Kidney glomerular epithelial cell (primary cell): ENCODE data around the gene ETV6.
A peak's percentile ranks its signal among the peaks of the same experiment; 100 is the strongest.

ENCODE experiments used
- DNase-seq: peaks from one replicate; lab custom pipeline; 2025; lab: John Stamatoyannopoulos, UW

Gene ETV6

DNA sequence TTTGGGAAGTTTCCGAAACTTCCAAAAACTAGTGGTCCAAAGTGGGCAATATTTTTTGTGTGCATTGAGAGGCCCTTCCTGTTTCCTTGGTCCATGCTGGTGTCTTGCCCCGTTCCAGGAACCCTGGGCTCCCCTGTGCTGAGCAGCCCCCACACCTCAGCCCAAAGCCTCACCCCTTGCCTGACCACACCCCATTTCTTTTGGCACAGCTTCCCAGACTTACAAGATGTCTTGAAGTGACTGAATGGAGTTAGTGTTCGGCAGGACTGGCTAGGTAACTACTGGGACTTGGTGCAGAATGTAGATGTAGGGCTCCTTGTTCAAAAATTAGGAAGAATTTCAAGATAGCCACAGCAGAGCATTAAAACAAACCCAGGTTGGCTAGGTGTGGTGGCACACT is 68.6 kb downstream of the ETV6 start:
- no peak for DNase-seq

DNA sequence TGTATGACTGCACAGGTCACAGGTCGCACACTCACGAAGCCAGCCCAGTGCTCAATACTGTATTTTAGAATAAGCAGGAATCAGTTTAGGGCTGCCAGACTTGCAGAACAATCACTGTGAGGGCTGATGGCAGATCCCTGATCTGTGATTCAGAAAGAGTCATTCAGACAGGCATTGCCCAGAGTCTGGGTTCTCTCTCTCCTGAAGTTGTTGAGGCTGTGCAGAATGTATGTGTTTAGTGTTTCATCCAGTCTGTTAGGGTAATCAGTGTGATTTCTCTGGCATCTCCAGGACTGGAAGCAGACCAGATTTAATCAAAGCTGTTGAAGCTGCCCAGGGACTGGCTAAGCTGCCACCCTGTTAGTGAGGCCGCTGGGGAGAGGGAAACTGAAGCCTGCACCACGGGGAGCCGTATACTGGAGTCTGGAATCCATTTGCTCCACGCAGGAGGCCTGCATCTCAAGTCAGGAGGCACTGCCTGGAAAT is 69.3 kb downstream of the ETV6 start:
- peak; percentile 83 for DNase-seq

- peak; percentile 73 for DNase-seq
Measured at GRCh38 chr12:11719678-11720099, 70.2 kb downstream of the ETV6 start.

DNA sequence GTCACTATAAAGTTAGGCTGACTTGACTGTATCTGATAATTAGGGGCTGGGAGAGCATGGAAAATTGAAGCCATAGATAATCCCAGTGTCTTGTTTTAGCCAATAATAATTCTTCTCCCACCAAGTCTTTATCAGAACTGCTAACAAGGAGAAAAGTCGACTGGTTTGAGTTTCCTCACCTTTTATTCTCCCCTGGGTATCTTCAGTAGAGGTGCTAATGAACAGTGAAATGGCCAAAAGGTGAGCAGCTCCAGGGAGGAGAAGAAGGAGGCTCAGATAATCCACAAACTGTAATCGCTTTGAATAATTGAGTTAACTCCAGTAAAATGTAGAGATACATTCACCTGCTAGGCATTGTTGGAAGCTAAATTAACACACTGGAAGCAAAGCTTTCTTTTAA is 72.6 kb downstream of the ETV6 start:
- DNase-seq = no peak

GRCh38 chr12:11722578-11723138 is 73.2 kb downstream of the ETV6 start:
- no peak for DNase-seq

DNA sequence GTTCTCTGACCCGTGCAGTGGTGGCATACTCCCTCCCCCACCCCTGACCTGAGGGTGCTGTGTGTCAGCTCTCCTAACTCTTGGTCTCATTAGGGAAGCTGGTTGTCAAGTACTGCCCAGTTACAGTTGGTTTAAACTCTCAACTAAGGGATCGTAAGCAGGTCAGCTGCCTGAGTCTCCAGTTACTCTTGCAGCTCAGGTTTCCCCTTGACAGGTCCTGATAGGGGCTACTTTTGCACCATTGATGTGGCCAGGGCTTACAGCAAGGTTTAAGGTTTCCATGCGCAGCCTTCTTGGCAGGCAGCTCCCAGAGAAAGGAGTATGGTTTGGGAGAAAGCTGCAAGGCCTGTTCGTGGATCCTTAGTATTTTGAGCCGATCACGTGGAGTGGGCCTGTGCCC is 74.5 kb downstream of the ETV6 start:
- no peak for DNase-seq

DNA sequence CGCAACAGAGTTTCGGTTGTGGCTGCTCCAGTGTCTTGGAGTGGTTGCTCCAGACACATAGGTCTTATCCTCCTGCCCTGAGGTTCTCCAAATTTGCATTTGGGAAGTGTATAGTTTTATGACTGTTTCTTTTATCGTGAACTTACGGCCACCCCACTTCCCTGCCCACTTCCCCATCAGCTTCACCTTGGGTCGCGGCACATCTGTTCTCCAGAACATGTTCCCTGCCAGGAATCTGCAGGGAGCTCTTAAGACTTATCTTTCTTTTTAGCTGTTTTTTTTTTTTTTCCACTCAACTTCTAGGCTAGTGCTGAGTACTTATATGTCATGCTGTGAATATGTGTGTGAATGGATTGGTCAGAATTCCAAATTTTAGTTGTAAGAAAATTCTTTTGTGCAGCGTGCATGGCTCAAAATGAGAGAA is 75.4 kb downstream of the ETV6 start:
- no peak for DNase-seq

DNA sequence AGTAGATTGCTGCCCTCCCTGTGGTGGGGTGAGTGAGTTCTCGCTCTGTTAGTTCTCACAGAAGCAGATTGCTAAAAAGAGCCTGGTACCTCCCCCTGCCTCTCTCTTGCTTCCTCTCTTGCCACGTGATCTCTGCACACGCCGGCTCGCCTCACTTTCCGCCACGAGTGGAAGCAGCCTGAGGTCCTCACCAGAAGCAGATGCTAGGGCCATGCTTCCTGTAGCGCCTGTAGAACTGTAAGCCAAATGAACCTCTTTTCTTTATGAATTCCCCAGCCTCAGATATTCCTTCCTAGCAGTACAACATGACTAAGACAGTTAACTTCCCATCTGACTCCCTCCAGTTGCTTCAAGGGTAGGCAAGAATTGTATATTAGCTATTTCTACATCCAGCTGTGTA is 76.2 kb downstream of the ETV6 start:
- no peak for DNase-seq

DNA sequence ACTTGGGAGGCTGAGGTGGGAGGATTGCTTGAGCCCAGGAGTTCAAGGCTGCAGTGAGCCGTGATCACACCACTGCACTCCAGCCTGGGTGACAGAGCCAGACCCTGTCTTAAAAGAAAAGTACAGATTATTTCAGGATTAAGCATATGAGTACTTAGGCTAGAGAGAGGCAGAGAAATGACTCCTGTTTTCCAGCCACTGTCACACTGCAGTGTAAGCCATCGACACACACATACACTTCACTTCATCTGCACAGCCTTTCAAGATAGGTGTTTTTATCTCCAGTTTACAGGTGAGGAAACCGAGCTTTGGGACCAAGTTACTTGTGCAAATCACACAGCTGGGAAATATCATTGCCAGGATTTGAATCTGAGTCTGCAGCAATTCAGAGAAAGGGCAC is 77.2 kb downstream of the ETV6 start:
- DNase-seq = no peak

GRCh38 chr12:11727133-11727664 is 77.7 kb downstream of the ETV6 start:
- DNase-seq = no peak

DNA sequence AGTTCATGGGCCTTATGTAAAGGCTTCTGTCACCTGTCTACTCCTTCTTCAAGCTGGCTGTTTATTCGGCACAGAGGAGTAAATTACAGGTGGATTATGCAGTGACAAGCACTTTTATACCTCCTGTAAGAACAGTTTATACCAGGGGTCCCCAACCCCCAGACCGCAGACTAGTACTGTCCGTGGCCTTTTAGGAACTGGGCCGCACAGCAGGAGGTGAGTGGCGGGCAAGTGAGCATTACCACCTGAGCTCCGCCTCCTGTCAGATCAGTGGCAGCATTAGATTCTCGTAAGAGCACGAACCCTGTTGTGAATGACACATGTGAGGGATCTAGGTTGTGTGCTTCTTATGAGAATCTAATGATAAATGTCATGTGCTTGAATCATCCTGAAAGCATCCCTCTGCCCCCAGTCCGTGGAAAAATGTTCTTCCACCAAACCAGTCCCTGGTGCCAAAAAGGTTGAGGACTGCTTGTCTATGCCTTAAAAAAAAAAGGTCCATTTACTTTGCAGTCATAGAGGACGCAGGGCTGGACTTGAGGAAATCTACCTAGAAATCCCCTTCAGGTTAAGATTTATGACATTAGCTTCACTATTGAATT is 78.8 kb downstream of the ETV6 start:
- DNase-seq = no peak

GRCh38 chr12:11729008-11729407 is 79.5 kb downstream of the ETV6 start:
- DNase-seq = no peak

GRCh38 chr12:11729439-11730150 is 80.1 kb downstream of the ETV6 start:
- DNase-seq = no peak

DNA sequence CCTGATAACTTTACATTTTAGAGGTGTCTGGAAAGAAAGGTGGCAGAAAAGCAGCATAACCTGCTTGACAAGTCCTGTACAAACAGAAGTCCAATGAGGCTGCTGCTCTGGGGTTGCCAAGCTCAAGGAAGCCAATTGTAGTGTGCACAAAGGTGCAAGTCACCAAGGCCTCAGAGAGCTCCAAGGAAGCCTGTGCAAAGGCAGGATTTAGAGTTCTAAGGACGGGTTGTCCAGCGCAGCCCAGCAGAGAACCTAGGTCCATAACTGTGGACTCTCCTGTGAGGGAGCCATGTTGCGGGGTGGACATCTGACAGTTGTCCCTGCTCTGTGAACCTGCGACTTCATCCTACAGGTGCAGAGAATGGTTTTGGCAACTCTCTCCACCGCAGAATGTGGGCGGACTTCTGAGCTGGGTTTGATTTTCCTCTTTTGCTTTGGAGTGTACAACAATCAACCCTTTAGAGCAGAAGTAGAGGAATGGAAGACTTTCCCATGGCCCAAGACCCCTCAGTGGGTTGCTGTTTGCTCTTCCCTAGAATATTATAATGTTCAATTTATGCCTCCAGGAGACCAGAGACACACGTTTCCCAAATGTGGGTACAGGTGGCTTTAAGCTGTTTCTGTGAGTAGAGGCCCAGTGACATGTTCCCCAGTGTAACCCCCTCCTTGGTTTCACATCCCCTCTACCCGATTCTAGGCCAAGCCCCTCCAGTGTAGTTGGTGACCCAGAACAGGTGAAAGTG is 81.0 kb downstream of the ETV6 start:
- DNase-seq = no peak

- no peak for DNase-seq
Measured at GRCh38 chr12:11731042-11731357, 81.5 kb downstream of the ETV6 start.

- DNase-seq = peak; percentile 44
Measured at GRCh38 chr12:11731455-11731854, 82.0 kb downstream of the ETV6 start.

DNA sequence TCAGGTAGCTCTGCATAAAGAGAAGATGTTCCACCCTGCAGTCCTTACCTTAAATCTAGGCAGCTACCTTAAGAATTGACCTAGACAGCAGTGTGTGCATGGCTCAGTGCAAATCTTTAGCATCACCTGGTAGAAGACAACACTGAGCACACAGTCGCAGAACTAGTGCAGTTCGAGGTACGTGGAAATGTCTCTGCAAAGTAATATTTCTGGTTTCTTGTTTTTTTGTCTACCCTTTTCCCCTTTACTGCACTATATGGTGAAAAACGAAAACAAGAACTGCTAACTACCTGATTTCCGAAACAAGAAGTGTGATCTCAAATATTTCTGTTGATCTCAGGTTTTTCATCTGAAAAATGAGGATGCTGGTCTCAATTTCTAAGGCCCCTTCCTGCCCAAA is 82.5 kb downstream of the ETV6 start:
- DNase-seq = no peak

DNA sequence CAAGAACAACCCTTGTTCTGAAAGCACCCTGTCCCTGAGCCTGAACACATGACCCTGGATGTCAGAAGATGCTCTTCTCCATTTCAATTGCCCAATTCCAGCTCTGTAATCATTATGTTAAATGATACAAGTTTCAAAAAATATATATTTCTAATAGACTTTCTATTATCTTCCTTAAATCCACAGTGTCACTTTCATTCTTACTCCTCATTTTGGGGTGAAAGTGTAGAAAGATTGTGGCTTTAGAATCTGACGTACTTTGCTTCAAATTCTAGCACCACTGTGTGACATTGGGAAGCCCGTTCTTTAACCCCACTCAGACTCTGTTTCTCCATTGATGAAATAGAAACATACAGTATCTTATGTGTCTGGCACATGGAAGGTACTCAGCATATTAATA is 83.2 kb downstream of the ETV6 start:
- DNase-seq = no peak

- no peak for DNase-seq
Measured at GRCh38 chr12:11734580-11735180, 85.2 kb downstream of the ETV6 start.

DNA sequence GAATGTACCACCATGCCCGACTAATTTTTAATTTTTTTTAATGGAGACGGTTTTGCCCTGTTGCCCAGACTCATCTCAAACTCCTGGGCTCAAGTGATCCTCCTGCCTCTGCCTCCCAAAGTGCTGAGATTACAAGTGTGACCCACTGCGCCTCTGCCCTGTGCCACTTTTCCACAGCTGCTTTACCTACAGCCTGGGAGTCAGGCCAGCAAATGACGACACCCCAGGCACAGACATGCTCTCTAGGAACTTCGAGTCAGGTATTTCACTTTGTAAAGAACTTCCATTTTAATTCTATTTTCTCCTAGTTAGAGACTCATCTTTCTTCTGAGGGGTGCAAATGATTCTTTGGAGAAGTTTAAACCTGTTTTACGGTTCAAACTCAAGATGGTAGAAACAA is 89.0 kb downstream of the ETV6 start:
- no peak for DNase-seq

DNA sequence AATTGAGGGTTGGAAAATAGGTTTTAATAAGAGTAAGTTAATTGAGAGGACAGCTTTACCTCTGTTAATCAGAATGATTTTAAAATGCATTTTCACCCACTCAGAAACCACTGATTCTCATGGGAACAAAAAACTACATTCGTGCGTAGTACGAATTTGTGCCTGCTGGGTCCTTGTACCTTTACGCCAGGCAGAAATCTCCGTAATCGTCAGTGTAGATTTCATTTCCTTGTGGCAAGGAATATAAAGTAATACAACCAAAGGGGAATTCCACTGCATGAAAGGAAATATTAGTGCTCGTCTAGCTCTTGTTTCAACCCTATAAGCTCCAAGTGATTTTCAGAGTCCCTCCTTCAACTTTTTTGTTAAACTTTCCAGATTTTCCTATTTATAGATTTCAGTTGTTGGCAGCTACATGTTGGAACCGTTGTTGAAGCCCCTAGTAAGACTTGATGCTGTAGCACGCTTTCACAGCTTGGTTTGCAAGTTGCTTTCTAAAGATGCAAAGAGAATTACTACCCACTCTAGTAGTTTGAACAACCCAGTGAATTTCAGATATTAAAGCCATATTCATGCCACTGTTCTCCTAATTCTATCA is 90.6 kb downstream of the ETV6 start:
- DNase-seq = no peak
